GM18520 (cell line): ENCODE data around the gene PFN4.
A peak's percentile ranks its signal among the peaks of the same experiment; 100 is the strongest.
"Not testable (repeated sequence)": the region's sequence is repeated elsewhere in the genome, so short reads cannot be mapped to it uniquely, and the experiment has no call there.

Experiments used
- ATAC-seq: cut with Tn5 transposase; IDR thresholded peaks from one replicate; pipeline ENCODE4 v1.9.1; 2021; ENCODE audit not compliant: unreplicated experiment

The PFN4 gene, protein sequence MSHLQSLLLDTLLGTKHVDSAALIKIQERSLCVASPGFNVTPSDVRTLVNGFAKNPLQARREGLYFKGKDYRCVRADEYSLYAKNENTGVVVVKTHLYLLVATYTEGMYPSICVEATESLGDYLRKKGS

DNA sequence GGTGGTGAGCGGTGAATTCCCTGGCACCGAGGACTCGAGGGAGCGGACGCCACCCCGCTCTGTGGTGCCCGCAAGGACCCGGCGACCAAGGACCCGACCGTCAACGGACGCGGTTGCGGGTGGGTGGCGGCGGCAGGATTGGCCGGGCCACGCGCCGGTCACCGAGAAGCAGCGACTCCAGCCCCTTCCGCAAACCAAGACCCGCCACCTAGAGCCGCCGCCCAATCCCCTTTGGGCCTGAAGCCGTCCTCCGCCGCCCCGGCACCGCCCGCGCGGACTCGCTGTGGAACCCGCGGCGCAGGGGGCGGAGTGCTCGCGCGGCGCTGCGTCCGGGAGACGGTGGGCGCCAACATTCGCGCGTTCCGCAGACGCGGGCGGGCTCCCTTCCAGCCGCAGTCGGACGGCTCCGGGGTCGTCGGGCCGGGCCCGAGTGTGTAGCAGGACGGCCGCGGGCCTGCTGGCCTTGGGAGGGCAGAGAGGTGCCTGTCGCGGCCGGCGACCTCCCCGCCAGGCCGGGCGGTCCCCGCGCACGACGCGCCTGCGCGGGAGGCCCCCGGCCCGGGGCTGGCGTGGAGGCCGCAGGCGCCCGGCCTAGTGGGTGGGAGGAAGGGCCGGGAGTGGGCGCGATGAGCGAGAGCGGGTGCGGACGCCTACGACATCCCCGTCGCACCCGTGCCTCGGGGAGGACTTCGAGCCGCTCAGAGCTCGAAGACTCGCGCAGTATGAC is at the start of gene PFN4, which contains the start of gene FAM228B:
Gene PFN4 (minus strand): TSS at position 140 of the 727 bp plus-strand sequence. CDS start 799 bp downstream, outside the sequence.
Gene FAM228B (plus strand): TSS at position 275 of the 727 bp plus-strand sequence. CDS start 893 bp downstream, outside the sequence.
- peak; percentile 77 for ATAC-seq

DNA sequence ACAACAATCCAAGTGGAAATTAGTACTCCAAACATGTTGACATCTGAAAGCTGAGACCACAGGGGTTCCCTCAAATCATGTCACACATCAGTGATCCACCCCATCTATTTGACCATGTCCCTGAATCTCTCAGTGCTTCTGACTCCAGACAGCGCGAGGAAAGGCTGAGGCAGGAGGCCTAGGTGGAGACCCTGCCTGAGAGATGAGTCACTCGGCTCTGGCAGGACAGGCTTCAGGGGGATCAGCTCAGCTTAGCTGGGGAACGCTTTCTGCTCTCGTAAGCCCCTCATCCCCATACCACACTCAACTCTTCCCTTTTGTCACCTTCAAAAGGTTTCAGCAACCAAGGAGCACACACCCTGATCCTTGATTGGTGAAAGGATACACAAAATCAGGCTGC is 45.9 kb upstream of the PFN4 start:
- no peak for ATAC-seq

DNA sequence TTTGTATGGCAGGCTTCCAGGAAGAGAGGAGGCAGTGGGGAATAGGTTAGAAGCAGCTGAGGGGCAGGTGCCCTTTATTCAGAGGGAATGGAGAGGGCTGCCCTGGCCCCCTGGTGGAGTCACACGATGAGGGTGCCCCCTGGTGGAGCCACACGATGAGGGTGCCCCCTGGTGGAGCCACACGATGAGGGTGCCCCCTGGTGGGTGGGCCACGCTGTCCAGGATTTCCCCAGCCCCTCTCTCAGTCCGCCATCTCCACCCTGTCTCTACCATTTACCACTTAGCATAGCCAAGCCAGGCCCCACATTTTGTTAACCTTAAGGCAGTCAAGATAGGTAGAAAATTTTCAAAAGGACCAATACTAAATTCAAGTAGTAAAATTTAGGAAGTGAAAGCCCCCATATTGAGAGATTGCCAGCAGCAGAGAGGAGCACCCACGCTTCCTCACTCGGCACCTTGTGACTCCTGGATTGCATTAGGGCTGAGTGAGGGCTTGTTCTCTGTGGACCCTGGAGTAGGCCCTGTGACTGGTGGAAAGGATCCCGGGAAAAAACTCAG is 41.4 kb upstream of the PFN4 start:
- ATAC-seq, result no peak

DNA sequence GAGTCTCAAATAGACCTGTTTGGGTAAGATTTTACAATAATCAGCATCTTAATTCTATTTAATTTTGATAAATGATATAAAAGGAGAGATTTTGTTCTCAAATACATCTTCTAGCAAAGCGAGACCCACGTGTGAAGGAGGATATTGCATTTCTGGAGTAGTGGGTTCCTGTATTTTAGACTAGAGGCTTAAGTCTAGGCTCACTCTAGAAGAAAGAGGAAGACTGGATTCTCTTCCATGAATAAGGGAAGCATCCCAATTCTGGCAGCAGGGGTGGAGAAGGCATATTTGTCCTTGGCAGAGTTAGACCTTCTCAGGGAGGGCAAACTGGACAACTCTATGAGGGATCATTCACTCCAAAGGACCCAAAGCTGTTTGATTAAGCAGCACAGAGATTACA is 40.5 kb upstream of the PFN4 start:
- ATAC-seq, result no peak

DNA sequence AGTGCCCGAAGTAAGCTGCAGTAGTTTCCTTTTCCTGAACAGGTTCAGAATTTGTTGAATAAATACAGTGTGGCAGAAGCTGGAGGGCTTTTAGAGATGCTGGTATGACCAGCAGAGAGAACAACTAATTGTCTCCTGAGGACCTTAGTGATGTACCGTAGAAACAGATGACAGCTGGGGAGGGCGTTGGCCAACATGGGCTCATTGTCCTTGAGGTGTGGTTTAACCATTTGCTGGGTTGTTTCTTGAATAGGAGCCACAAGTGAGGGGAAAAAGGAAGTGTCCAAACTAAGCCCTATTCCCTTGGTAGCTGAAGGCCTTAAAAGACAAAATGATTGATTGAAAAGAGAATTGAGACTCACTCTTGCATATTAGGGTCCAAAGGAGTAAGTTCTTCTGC is 40.1 kb upstream of the PFN4 start:
- ATAC-seq, result no peak

DNA sequence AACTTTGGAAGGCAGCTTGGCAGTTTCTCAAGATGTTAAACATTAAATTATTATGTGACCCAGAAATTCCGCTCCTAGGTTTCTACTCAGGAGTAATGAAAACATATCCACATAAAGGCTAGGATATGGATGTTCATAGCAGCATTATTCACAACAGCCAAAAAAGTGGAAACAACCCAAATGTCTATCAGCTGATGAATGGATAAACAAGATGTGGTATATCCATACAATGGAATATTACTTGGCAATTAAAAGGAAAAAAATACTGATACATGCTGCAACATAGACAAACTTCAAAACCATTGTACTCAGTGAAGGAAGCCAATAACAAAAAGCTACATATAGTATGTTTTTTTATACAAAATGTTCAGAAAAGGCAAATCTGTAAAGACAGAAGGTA is 39.4 kb upstream of the PFN4 start:
- no peak for ATAC-seq

DNA sequence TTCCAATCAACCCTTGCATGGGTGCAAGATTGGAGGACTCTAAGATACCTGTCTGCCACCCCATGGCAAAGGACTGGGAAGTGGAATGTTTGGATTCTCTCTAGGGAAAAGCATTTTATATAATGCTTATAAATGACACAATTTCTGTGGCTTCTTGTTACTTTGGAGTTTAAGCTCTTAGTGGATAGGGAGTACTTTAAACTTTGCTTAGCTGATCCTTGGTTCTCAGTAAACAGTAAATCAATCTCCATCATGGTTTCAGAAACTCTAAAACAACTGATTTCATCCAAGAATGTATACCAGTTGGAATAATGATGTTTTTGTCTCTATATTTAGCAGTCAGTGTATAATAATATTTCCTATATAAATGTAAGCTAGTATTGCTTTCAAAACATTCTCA is 37.6 kb upstream of the PFN4 start:
- ATAC-seq, result no peak

DNA sequence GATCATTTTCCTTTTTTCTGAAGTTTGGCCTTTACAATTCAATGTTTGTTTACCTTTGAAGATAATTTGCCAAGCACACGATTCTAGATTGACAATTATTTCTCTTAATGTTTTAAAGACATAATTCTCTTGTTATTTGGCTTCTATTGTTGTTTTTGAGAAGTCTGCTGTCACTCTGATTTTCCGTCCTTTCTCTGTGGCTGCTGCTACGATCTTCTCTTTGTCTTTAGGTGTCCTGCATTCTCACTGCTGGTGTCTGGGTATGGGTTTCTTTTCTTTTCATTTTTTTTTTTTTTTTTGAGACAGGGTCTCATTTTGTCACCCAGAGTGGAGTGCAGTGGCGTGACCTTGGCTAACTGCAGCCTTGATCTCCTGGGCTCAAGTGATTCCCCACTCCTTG is 36.6 kb upstream of the PFN4 start:
- ATAC-seq, result no peak

DNA sequence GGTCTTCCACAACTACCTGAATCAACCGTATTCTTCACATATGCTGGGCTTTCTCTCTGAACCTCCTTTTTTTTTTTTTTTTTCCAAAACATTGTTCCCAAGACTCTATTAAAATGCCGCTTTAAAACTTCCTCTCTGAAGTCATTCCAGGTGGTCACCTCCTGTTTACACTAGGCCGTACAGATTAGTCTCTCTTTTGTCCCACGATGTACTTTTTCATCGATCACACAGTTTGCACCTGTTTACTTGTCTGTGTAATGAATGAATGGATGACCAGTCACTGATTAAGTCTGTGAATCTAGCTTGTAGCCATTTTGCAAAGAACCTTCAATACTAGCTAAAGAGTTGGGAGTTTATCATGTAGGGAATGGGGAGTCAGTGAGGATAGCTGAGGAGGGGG is 35.0 kb upstream of the PFN4 start:
- no peak for ATAC-seq

DNA sequence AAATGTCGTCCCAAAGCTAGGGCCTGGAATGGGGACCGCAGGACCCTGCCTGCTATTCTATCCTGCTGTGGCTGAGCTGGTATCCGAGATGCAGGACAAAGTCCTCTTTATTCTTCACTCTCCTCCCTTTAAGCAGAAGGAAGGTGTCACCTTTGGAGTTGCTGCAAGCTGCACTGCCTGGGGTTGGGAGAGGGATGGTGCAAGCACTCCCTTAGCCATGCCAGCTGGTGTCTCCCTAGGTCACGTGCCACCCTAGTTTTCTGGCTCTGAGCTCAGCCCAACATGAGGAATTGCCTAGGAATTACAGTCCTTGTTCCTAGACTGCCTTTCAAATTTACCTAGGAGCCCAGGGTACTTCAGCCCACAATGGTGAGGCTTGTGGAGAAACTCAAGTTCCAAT is 30.3 kb upstream of the PFN4 start:
- ATAC-seq, result no peak

DNA sequence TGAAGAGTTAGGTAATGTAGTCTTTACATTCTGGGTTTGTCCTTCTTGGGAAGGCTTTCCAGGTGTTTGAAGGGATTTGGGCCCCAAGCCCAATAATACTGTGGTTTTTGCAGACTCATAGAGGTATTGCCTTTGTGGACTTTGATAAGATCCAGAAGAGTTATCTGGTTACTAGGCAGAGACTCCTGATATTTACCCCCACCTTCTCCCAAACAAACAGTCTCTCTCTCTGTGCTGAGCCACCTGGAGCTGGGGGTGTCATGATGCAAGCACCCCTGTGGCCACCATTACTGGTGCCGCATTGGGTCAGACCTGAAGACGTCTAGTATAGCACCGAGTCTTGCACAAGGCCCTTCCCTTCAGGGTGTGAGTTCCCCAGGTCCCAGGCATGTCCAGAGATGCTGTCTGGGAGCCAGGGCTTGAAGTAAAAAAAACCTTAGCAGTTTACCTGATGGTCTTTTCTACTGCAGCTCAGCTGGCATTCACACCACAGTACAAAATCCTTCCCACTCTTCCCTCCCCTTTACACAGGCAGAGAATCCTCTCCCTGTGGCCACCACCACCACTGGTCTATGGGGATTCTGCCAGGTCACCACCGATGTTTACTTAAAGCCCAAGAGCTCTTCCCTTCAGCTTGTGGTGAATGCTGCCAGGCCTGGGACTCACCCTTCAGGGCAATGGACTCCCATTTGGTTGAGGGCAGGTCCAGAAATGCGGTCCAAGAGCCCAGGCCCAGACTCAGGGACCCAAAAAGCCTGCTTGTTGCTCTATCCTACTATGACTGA is 29.5 kb upstream of the PFN4 start:
- ATAC-seq, result no peak

DNA sequence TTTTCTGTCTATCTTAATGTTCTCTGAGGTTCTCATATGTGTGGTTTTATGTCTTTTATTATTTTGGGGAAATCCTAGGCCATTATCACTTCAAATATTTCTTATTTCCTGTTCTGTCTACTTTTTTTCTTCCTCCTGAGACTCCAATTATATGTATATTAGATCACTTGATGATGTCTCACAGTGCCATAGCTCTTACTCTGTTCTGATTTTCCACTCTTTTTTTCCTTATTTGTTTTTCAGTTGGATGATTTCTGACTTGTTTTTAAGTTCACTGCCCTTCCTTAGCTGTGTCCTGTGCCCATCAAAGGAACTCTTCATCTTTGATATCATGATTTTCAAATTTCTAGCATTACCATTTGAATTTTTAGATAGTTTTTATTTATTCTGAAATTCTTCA is 24.2 kb upstream of the PFN4 start:
- ATAC-seq, result no peak

DNA sequence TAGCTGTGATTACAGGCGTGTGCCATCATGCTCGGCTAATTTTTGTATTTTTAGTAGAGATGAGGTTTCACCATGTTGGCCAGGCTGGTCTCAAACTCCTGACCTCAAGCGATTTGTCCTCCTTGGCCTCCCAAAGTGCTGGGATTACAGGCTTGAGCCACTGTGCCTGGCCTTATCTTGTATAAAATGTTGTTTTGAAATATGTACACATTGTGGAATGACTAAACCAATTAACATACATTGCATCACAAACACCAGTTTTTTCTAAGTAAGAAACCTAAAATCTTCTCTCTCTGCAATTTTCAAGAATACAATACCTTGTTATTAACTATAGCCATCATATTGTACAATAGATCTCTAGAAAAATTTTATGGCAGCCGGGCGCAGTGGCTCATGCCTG is 17.2 kb upstream of the PFN4 start:
- not testable (repeated sequence) for ATAC-seq

DNA sequence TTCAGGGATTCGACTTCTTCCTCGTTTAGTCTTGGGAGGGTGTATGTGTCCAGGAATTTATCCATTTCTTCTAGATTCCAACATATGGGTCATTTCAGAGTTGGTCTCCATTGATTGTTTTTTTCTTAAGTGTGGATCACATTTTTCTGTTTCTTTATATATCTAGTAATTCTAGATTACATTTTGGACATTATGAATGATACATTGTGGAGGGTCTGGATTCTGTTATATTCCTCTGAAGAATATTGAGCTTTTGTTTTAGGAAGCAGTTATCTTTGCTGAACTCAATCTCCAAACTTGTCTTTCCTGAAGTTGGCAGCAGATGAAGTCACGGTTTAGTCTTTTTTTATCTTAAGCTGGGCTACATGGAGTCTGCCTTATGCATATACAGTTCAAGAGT is 9.4 kb upstream of the PFN4 start:
- no peak for ATAC-seq

DNA sequence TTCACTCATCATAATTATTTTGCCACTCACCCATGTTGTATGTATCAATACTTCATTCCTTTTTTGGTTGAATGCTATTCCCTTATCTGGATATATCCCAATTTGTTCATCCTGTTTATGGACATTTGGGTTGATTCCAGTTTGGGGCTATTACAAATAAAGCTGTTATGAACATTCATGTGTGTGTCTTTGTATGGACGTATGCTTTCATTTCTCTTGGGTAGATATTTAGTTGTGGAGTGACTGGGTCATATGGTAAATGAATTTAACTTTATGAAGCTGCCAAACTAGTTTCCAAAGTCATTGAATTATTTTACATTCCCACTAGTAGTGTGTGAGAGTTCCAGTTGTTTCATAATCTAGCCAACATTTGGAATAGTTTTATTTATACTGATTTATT is 2.8 kb upstream of the PFN4 start:
- no peak for ATAC-seq

DNA sequence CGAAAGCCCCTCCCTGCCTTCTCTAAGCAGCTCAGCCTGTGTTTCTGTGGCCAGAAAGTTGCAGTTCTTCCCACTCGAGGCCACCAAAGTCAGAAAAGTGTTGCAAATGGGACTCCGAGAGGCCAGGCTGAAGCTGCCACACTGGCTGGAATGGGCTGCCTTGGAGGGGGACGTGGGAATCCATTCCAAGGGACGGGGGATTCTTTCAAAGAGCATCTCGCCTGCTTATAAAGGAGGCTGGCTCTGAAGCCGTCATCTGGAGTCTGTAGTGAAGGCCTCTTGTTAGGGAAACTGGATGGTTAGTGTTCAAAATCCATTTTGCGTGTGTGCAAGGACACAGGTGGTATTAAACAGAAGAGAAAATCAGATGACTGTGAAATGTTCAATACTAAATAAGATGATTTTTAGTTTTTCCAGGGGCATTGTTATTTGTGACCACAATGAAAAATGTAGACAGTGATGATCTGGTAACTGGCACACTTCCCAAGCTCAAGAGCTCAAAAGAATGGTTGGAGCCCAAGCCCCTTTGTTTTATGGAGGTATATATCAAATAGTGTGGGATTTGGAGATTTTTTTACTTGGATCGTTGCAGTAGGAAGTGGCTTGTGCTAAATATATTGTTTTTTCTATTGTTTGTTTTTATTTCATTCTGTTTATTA is 917 bp upstream of the PFN4 start:
- ATAC-seq, result peak; percentile 2

DNA sequence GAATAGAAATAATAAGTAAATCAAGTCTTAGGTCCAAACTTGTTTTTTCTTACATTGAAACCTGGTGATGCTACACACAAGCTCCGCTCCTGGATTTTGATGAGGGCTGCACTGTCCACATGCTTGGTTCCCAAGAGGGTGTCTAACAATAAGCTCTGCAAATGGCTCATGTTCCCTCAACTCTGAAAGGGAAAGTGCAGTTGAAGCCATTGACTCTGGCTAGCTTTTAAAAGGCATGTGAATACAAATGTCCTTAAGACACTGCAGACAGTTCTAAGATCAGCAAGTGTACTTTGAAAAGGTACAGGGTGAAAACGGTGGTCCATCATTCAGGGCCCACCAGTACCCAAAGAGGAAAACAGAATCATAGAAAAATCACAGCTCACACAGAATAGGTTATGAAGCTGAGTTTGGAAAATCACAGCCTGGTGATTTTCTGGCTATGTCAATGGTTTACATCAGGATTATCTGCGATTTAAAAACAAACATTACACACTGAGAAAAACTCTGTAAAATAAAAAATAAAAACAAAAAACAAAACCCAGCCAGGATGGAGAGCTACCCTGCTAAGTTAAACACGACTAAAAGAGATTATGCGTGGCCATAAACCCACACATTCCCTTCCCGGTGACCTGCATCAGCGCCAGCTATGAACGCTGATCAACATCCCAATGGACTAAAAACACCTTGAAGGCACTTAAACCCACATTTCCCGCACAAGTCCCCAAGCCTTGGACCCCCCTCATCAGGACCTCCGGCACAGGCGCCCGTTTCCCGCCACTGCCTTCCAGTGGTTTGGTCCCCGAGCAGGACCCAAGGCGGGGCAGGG is 554 bp downstream of the PFN4 start:
- ATAC-seq, result no peak

DNA sequence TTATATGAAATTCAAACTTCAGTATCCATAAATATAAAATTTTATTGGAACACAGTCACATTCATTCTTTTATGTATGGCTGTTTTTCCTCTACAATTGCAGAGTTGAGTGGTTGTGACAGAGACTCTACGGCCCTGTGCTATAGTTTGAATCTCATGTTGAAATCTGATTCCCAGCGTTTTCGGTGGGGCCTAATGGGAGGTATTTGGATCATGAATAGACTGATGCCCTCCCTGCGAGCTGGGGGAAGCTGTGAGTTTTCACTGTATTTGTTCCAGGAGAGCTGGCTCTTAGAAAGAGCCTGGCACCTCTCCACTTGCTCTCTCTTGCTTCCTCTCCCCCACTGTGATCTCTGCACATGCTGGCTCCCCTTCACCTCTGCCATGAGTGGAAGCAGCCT is 1.7 kb downstream of the PFN4 start:
- ATAC-seq, result no peak

DNA sequence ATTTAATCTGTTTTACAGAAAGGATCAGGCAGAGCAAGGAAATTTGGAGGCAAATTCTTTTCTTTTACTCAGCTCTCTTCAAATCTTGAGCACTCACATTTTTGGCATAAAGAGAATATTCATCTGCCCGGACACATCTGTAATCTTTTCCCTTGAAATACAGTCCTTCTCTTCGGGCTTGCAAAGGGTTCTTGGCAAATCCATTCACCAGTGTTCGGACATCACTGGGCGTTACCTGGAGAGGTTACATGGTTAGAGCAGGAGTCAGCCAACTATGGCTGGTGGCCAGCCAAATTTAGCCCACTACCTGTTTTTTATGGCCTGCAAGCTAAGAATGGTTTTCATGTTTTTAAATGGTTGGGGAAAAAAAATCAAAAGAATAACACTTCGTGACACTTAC is 2.1 kb downstream of the PFN4 start:
- no peak for ATAC-seq

DNA sequence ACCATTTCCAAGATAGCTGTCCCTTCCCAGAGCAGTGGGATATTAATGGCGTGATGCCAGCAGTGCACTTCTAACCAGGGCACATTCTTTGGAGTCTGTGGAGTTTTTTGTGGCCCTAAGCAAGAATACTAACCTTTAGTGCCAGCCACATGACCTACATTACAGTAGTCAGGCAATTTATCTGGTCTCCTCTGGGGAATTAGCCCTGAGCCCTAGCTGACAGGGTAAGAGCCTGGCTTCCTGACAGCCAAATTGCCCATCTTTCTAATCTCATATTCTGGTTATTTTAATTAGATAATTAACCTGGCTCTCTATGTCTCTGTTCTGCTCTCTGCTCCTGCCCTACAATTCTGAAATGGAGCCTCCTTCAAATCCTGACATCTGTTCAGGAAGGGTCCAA is 5.2 kb downstream of the PFN4 start:
- no peak for ATAC-seq
